Left forelimb (tissue), 1 donor: ENCODE measurements around the gene RBM47.
"Not testable (repeated sequence)": the region's sequence is repeated elsewhere in the genome, so short reads cannot be mapped to it uniquely, and the experiment has no call there.

Source experiments
- DNase-seq: peaks from one replicate; pipeline ENCODE4 v3.0.0-alpha.2; 2018; ENCODE audit warnings: low spot score

Gene RBM47

GRCh38 chr4:40562208-40562607 is 67.5 kb downstream of the RBM47 start:
- no peak for DNase-seq

GRCh38 chr4:40561543-40562177 is 68.0 kb downstream of the RBM47 start:
- not testable (repeated sequence) for DNase-seq

GRCh38 chr4:40559585-40560465 is 69.8 kb downstream of the RBM47 start:
- DNase-seq = no peak

GRCh38 chr4:40557736-40558135 is 71.9 kb downstream of the RBM47 start:
- no peak for DNase-seq

GRCh38 chr4:40555176-40555900 is 74.3 kb downstream of the RBM47 start:
- no peak for DNase-seq

- not testable (repeated sequence) for DNase-seq
These were observed 75.0 kb downstream of the RBM47 start for GRCh38 chr4:40554641-40555040.

GRCh38 chr4:40553995-40554394 is 75.7 kb downstream of the RBM47 start:
- no peak for DNase-seq

GRCh38 chr4:40552536-40552935 is 77.1 kb downstream of the RBM47 start:
- DNase-seq = no peak

- not testable (repeated sequence) for DNase-seq
These were observed 78.0 kb downstream of the RBM47 start for GRCh38 chr4:40551568-40552136.

- DNase-seq = no peak
These were observed 78.7 kb downstream of the RBM47 start for GRCh38 chr4:40550948-40551462.

GRCh38 chr4:40550196-40550595 is 79.5 kb downstream of the RBM47 start:
- DNase-seq = no peak

- no peak for DNase-seq
These were observed 81.4 kb downstream of the RBM47 start for GRCh38 chr4:40548256-40548655.

- no peak for DNase-seq
These were observed 81.9 kb downstream of the RBM47 start for GRCh38 chr4:40547789-40548132.

- DNase-seq = no peak
These were observed 82.5 kb downstream of the RBM47 start for GRCh38 chr4:40546969-40547788.

GRCh38 chr4:40546506-40546905 is 83.2 kb downstream of the RBM47 start:
- no peak for DNase-seq

- DNase-seq = not testable (repeated sequence)
These were observed 84.2 kb downstream of the RBM47 start for GRCh38 chr4:40545487-40545886.

- no peak for DNase-seq
These were observed 85.4 kb downstream of the RBM47 start for GRCh38 chr4:40544221-40544620.

GRCh38 chr4:40540800-40541199 is 88.9 kb downstream of the RBM47 start:
- no peak for DNase-seq

GRCh38 chr4:40536032-40536431 is 93.6 kb downstream of the RBM47 start:
- DNase-seq = no peak

- no peak for DNase-seq
These were observed 98.0 kb downstream of the RBM47 start for GRCh38 chr4:40531636-40532023.

GRCh38 chr4:40530961-40531635 is 98.6 kb downstream of the RBM47 start:
- no peak for DNase-seq
